LHCN-M2 (cell line): ENCODE results near the gene ZNF880. TPM values are rescaled to one million over a fixed set of nuclear protein-coding genes. Genes with fewer than 3 reads are reported as not detected.

Source experiments
- total RNA-seq: library from RNA; depleted of rRNA; stranded (reverse); fragments of >200 nt; gene quantifications from 2 replicates; pipeline ENCODE4 v1.2.3, GENCODE V29; 2014; rRNA removed

Gene ZNF880
- total RNA-seq, 1 experiment from 2014 or later: 19.3 TPM

Other genes starting within 250 kb of the ZNF880 start
- 8.7 and 10.7 TPM in 2 replicates for gene ZNF616, start 230.0 kb upstream of the ZNF880 start, total RNA-seq
- 6.3 and 8.4 TPM in 2 replicates for gene ZNF836, start 198.3 kb upstream of the ZNF880 start, total RNA-seq
- gene PPP2R1A, start 179.9 kb upstream of the ZNF880 start, total RNA-seq: 284 and 301 TPM in 2 replicates
- 11.0 and 11.9 TPM in 2 replicates for gene ZNF766, start 100.3 kb upstream of the ZNF880 start, total RNA-seq
- gene ZNF480, start 72.8 kb upstream of the ZNF880 start, total RNA-seq: 8.1 and 11.9 TPM in 2 replicates
- 1.8 and 2.4 TPM in 2 replicates for gene ZNF610, start 33.7 kb upstream of the ZNF880 start, total RNA-seq
- gene ZNF528, start 27.9 kb downstream of the ZNF880 start, total RNA-seq: 13.9 and 14.7 TPM in 2 replicates
- not detected in 2 replicates for gene ZNF534, start 59.2 kb downstream of the ZNF880 start, total RNA-seq
- 2.0 and 5.6 TPM in 2 replicates for gene ZNF578, start 83.6 kb downstream of the ZNF880 start, total RNA-seq
- 14.7 and 16.1 TPM in 2 replicates for gene ZNF808, start 157.7 kb downstream of the ZNF880 start, total RNA-seq
- gene ZNF701, start 200.4 kb downstream of the ZNF880 start, total RNA-seq: 6.5 and 8.0 TPM in 2 replicates